ENCODE measurements around the gene DTD1.

Gene DTD1

GRCh38 chr20:18712131-18712530 lies 124.3 kb downstream of the DTD1 start:
- no peak for DNase-seq

- no peak for DNase-seq
These were observed 125.0 kb downstream of the DTD1 start for GRCh38 chr20:18712882-18713281.

GRCh38 chr20:18715564-18715963 lies 127.7 kb downstream of the DTD1 start:
- no peak for DNase-seq

GRCh38 chr20:18717062-18717461 lies 129.2 kb downstream of the DTD1 start:
- DNase-seq: no peak

GRCh38 chr20:18718129-18718528 lies 130.3 kb downstream of the DTD1 start:
- no peak for DNase-seq

- no peak for DNase-seq
These were observed 131.6 kb downstream of the DTD1 start for GRCh38 chr20:18719426-18719825.

- DNase-seq: no peak
These were observed 133.8 kb downstream of the DTD1 start for GRCh38 chr20:18721551-18722115.

- DNase-seq: no peak
These were observed 134.5 kb downstream of the DTD1 start for GRCh38 chr20:18722371-18722770.

GRCh38 chr20:18724077-18724476 lies 136.2 kb downstream of the DTD1 start:
- no peak for DNase-seq

- DNase-seq: no peak
These were observed 137.1 kb downstream of the DTD1 start for GRCh38 chr20:18724788-18725464.

GRCh38 chr20:18727032-18727508 lies 139.2 kb downstream of the DTD1 start:
- no peak for DNase-seq

GRCh38 chr20:18728165-18728869 lies 140.5 kb downstream of the DTD1 start:
- DNase-seq: no peak

- no peak for DNase-seq
These were observed 141.0 kb downstream of the DTD1 start for GRCh38 chr20:18728870-18729224.

- no peak for DNase-seq
These were observed 141.5 kb downstream of the DTD1 start for GRCh38 chr20:18729231-18729825.

GRCh38 chr20:18731940-18732339 lies 144.1 kb downstream of the DTD1 start:
- no peak for DNase-seq

- DNase-seq: no peak
These were observed 146.8 kb downstream of the DTD1 start for GRCh38 chr20:18734525-18735189.

GRCh38 chr20:18737140-18737539 lies 149.3 kb downstream of the DTD1 start:
- no peak for DNase-seq

GRCh38 chr20:18738055-18738454 lies 150.2 kb downstream of the DTD1 start:
- DNase-seq: no peak

GRCh38 chr20:18738888-18739287 lies 151.0 kb downstream of the DTD1 start:
- no peak for DNase-seq

GRCh38 chr20:18739751-18740166 lies 151.9 kb downstream of the DTD1 start:
- no peak for DNase-seq

- DNase-seq: no peak
These were observed 152.9 kb downstream of the DTD1 start for GRCh38 chr20:18740726-18741125.

- DNase-seq: no peak
These were observed 155.0 kb downstream of the DTD1 start for GRCh38 chr20:18742841-18743240.
